Activated naive CD8-positive, alpha-beta T cell treated with anti-CD3 and anti-CD28 coated beads, Interleukin-2, amount 50 U/mL, for 24 hours (primary cell): ENCODE measurements around the gene CNDP2.

Experiments used
- ATAC-seq: fragments of 150-1000 bp; cut with Tn5 transposase; one replicate; pipeline ENCODE4 v1.10.0; 2021
- DNase-seq: peaks from one replicate; pipeline ENCODE4 v3.0.0; 2021
- H3K27ac Mint-ChIP-seq: one replicate; pipeline ENCODE4 v1.8.0; 2021; ENCODE audit warnings: mild to moderate bottlenecking, mixed read lengths
- H3K27me3 Mint-ChIP-seq: one replicate; pipeline ENCODE4 v1.8.0; 2021; ENCODE audit warnings: mixed read lengths
- H3K36me3 Mint-ChIP-seq: one replicate; pipeline ENCODE4 v1.8.0; 2021; ENCODE audit warnings: low read depth, mixed read lengths
- H3K4me1 Mint-ChIP-seq: one replicate; pipeline ENCODE4 v1.8.0; 2021; ENCODE audit warnings: mixed read lengths
- H3K4me3 Mint-ChIP-seq: one replicate; pipeline ENCODE4 v1.8.0; 2021; ENCODE audit warnings: mild to moderate bottlenecking, moderate library complexity, mixed read lengths
- H3K9me3 Mint-ChIP-seq: one replicate; pipeline ENCODE4 v1.8.0; 2021; ENCODE audit warnings: mixed read lengths

The CNDP2 gene

DNA sequence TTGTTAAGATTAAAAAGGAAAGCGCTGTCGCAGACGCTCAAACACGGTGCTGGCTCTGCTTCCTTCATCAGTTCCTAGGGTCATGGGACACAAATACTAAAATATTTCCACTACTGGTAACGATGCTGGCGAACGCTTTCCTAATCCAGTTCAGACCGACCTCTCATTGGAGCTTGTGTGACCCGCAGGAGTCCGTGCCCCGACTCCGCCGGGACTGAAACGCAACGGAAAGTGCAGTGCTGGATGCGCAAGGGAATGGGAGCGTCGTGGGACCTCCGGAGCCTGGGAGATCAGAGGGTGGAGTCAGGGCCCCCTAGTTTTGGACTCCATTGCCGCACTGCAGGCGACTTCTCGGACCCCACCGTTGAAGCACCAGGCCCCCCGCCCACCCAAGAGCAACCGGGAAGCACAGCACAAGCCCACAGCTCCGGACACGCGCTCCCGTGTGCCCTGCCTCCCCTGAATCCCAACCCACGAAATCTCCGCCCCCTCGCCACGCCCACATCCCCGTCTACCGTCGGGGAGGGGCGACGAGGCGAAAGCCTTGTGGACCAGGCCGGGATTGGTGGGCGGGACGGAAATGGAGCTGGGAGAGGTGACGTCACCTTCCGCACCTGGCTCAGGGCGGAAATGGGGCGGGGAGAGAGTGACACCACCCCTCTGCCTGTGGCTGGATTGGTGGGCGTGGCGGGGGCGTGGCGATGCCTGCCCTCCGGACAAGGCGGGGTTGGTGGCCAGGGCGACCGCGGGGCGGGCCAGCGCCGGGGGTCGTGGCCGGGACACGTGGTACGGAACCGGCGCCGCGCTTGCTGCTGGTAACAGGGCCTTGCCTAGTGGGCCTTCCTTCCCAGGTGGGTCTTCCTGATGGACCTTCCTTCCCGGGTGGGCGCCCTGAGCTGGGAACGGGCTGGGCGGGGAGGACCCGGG is at the start of gene CNDP2:
Gene CNDP2, plus strand, starts transcription at position 783 of the 927 bp plus-strand sequence. CDS start 3,611 bp downstream, outside the sequence.
- peak within 1 kb of the TSS; percentile 99 for H3K27ac Mint-ChIP-seq
- no peaks in the 10 kb centered on the region for H3K9me3 Mint-ChIP-seq
- H3K4me3 Mint-ChIP-seq = peak within 1 kb of the TSS; percentile 88
- H3K27me3 Mint-ChIP-seq = peaks cover 2% of the 10 kb centered on the region
- H3K4me1 Mint-ChIP-seq = peaks cover 46% of the 10 kb centered on the region
- DNase-seq (peak; percentile 100), ATAC-seq (peak; percentile 72)
- peaks cover 10% of the 10 kb centered on the region for H3K36me3 Mint-ChIP-seq

DNA sequence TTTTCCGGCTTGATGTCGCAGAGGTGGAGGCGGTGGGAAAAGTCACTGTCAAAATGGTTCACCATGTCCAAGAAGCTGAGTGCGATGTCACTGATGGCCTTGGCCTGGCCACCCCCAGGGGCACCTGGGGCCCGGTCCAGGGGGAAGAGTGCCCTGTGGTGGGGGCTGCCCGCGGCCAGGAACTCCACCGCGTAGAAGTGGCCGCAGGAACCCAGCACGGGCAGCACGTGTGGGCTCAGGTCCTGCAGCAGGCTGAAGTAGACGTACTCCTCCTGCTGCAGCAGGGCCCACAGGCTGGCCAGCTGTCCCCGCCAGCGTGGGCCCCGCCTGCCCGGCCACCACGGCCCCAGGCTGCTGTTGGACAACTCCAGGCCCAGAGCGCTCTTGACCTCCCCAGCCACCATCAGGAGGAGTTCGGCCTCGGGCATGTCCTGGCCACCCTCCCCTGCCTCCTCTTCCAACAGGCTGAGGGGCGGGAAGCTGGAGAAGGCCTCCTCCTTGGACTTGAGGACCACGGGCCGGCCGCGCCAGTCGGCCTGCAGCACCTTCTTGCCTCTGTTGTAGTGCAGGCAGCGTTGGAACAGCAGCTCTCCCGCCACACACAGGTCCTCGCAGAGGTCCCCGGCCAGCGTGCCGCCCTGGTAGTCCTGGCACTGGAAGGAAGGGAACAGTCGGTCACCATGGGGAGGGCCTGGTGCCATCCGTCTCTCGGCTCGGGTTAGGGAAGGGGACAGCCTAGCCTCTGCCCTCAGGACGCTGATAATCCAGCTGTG is 49.3 kb upstream of the CNDP2 start:
- Mint-ChIP-seq H3K36me3 (no peaks in the 10 kb centered on the region), H3K27me3 (peaks cover 2% of the 10 kb centered on the region), H3K9me3 (no peaks in the 10 kb centered on the region), H3K4me3 (no peak overlapping the region), H3K4me1 (no peaks in the 10 kb centered on the region), H3K27ac (no peak overlapping the region)
- ATAC-seq = no peak
- no peak for DNase-seq

DNA sequence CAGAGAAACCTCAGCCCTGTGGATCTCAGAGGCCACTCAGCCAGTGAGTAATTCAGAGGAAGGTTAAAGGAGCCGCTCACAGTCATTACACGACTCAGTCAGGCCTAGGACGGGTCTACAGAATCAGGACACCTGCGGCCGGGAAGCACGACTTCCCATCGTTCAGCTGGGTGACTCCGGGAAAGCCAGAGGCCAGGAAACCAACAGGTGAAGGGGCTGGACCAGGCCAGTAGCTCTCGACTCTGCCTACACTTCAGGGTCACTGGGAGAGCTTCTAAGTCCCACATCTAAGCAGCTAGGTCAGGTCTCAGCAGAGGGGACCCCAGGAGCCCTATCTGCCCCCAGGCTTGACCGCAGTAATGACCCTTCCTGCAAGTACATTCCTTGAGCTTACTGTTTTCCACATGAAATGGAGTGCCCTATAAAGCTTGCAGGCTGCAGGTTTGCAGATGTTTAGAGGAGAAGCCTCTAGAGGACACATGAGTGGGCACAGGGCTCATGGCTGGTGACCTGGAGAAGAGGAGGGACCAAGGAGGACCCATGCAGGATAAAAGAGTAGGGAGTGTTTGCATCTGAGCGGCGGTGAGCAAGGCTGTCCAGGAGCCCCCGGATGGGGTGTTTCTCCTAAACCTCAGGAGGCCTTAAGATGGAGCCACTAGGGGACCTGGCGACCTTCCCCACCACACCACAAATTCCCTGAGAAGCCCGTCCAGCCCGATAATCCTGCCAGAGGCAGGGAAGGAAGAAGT is 48.6 kb upstream of the CNDP2 start:
- Mint-ChIP-seq H3K4me1 (no peaks in the 10 kb centered on the region), H3K36me3 (no peaks in the 10 kb centered on the region), H3K27ac (no peak overlapping the region), H3K4me3 (no peak overlapping the region), H3K9me3 (no peaks in the 10 kb centered on the region), H3K27me3 (peaks cover 2% of the 10 kb centered on the region)
- no peak for DNase-seq
- no peak for ATAC-seq

DNA sequence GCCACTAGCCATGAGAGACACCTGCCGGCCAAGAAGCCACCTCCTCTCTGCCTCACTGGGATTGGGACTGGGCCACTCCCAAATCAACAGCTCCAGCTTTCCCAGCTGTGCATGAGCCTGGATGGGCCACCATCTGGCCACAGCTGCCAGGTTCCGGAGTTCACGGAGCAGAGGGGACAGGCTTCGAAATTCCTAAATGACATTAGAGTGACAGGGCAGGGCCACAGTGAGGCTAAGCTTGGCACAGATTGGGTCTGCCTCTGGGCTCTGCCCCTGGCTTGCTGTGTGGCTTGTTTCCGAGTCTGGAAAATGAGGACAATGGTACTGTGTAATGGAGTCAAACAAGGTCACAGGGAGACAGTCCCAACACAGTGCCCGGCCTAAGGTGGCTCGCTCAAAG is 45.5 kb upstream of the CNDP2 start:
- Mint-ChIP-seq H3K4me1 (no peaks in the 10 kb centered on the region), H3K36me3 (no peaks in the 10 kb centered on the region), H3K4me3 (no peak overlapping the region), H3K27me3 (peaks cover 23% of the 10 kb centered on the region), H3K9me3 (no peaks in the 10 kb centered on the region), H3K27ac (no peak overlapping the region)
- DNase-seq (no peak), ATAC-seq (no peak)

DNA sequence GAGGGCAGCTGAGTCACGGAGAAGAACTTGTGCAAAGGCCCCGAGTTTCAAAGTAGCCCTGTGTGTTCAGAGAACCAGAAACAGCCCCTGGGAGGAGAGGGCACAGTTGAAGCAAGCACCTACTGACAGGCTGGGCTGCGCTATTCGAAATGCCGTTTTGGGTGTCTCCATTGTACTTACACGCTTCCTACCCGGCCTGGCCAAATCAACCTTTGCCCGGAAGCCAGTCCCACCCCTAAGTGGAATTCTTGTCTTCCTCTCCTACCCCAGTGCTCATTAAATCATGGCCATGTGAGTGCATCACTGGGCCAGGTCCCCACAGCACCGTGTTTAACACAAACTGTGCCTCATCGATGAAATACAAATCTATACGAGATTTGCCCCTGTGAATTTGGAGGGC is 45.0 kb upstream of the CNDP2 start:
- H3K27ac Mint-ChIP-seq = no peak overlapping the region
- DNase-seq (no peak), ATAC-seq (no peak)
- H3K4me3 Mint-ChIP-seq = no peak overlapping the region
- no peaks in the 10 kb centered on the region for H3K4me1 Mint-ChIP-seq
- no peaks in the 10 kb centered on the region for H3K9me3 Mint-ChIP-seq
- H3K36me3 Mint-ChIP-seq = no peaks in the 10 kb centered on the region
- peaks cover 29% of the 10 kb centered on the region for H3K27me3 Mint-ChIP-seq

DNA sequence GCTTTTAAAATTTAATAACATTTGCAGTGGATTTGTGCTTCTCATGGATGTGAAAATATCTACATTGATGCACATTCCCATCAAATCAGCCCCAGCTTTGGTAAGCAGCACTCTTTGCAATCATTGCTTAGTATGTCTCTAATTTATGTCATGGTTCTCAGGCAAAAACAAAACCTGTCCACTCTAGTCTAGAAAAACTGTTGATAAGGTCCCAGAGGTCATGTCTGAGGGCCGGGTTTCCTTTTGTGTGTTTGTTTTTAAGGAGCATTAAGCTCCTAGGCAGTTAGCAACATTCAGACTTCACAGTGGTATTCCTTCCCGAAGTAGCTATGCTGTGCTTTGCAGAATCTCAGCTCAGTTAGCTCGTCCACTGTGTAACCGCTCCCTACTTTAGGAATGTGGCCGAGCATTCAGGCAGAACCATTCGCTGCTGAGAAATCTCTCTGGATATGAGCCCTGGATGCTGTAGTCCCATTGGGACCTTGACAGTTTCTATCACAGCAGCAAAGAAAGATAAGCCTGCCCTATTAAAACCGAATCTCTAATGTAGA is 43.1 kb upstream of the CNDP2 start:
- H3K27me3 Mint-ChIP-seq = peaks cover 36% of the 10 kb centered on the region

DNA sequence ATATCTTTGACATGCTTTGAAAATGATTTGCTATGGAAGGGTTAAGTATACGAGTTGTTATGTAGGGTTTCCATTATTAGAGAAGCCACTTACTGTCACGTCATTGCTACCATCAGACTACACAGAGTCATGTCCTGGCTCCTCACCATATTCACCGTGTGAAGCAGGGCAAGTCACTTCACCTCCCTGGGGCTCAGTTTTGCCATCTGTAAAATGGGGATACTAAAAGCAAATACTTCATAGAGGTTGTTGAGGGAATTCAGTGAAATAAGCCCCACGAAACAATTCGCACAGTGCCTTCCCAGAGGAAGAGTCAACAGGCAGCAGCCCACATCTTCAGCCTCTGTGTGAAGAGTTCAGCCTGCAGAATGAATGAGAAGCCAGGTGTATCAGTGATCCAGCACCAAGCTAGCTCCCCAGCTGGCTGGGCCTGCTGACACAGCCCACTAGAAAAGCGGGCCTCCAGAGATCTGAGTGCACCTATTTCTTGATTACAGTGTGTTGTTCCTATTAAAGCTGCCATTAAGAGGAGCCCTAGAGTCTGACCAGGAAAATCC is 42.4 kb upstream of the CNDP2 start:
- Mint-ChIP-seq H3K27me3 (peaks cover 41% of the 10 kb centered on the region), H3K4me1 (peaks cover 2% of the 10 kb centered on the region), H3K27ac (no peak overlapping the region), H3K36me3 (no peaks in the 10 kb centered on the region), H3K9me3 (no peaks in the 10 kb centered on the region), H3K4me3 (no peak overlapping the region)
- ATAC-seq = no peak
- DNase-seq = no peak

More for the DNA sequence above, 43.1 kb upstream of the CNDP2 start:
- Mint-ChIP-seq H3K4me1 (peaks cover 2% of the 10 kb centered on the region), H3K36me3 (no peaks in the 10 kb centered on the region), H3K4me3 (no peak overlapping the region), H3K27ac (no peak overlapping the region), H3K9me3 (no peaks in the 10 kb centered on the region)
- no peak for ATAC-seq
- DNase-seq = no peak

DNA sequence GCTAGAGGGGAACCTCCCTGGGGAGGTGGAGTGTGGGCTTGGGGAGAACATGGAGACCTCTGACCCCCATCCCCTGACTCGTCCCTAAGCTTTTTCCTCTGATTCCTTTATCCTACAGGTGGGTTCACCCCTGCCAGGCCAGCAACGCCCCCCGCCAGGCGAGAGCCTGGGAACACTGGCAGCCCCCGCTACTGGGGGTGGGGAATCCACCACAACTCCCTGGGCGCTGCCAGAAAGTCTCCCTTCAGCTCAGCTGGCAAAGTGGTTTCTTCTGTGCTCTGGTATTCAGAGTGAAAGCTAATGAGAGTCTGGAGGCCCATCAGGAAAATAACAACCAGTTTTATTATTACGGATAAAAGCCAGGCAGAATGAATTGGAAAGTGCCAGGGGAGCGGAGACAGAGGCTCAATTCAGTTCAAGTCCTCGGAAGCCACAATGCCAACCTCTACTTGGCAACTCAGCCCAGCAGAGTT is 41.8 kb upstream of the CNDP2 start:
- Mint-ChIP-seq H3K9me3 (no peaks in the 10 kb centered on the region), H3K4me1 (peaks cover 2% of the 10 kb centered on the region), H3K4me3 (no peak overlapping the region), H3K36me3 (no peaks in the 10 kb centered on the region), H3K27ac (no peak overlapping the region), H3K27me3 (peaks cover 41% of the 10 kb centered on the region)
- ATAC-seq (no peak), DNase-seq (no peak)

DNA sequence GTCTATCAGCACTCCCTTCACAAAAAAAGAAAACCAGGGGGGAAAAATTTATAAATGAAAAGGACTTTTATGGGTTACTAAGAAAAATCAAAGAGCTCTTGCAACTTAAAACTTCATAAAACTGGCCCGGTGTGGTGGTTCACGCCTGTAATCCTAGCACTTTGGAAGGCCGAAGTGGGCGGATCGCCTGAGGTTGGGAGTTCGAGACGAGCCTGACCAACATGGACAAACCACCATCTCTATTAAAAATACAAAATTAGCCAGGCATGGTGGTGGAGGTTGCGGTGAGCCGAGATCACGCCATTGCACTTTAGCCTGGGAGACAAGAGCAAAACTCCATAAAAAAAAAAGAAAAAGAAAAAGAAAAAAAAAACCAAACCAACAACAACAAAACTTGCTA is 40.8 kb upstream of the CNDP2 start:
- no peaks in the 10 kb centered on the region for H3K9me3 Mint-ChIP-seq
- H3K4me1 Mint-ChIP-seq = peaks cover 2% of the 10 kb centered on the region
- H3K4me3 Mint-ChIP-seq = no peak overlapping the region
- H3K27me3 Mint-ChIP-seq = peaks cover 41% of the 10 kb centered on the region
- H3K36me3 Mint-ChIP-seq = no peaks in the 10 kb centered on the region
- ATAC-seq (no peak), DNase-seq (no peak)
- no peak overlapping the region for H3K27ac Mint-ChIP-seq

DNA sequence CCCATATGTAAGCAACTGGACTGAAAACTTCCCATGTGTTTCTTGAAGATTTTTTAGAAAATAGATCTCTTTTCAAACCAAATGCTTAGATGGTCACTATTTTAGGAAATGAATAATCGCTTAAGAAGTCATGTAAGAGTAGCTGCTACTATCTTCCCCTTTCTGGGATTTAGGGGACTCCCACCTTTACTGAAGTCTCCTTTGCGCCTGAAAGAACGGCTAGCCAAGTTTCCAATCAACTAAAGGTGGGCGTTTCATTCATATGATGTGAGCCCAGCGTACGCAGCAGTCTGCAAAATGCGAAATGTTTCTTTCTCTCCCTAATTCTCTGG is 40.2 kb upstream of the CNDP2 start:
- H3K27ac Mint-ChIP-seq = no peak overlapping the region

DNA sequence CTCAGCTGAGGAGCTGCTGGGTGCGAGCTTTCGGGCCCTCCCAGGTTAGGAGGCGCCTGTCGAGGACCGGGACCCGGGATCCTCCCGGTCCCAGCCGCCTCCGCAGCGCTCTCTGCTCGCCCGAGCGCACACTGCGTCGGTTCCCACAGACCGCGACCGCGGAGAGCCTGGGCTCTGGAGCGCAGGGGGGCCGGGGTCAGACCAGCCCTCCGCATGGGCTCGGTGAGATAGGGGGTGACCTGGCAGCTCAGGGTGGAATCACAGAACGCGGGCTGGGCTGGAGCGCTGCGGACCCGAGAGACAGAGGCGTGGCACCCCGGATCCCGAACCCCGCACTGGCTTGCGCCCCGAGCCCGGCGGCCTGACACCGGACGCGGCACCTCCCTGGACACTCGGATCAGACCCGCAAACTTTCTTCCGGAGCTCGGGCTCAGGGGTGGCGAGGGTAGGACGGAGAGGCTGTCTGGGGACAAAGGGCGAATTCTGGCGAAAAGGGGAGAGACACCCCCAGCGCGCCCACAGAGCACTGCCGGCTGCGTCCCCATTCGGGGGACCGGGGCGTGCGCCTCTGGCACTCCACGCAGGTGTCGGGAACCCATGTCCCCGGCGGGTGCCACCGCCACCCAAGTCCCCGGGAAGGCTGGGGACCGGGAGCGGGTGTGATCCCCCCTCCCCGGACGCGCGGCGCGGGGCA is 39.7 kb upstream of the CNDP2 start:
- Mint-ChIP-seq H3K4me3 (peak overlapping the region; percentile 17), H3K9me3 (no peaks in the 10 kb centered on the region), H3K4me1 (peaks cover 2% of the 10 kb centered on the region), H3K27ac (no peak overlapping the region), H3K36me3 (no peaks in the 10 kb centered on the region), H3K27me3 (peaks cover 39% of the 10 kb centered on the region)
- ATAC-seq (peak; percentile 61), DNase-seq (no peak)

More for the DNA sequence above, 40.2 kb upstream of the CNDP2 start:
- ATAC-seq (no peak), DNase-seq (no peak)
- Mint-ChIP-seq H3K27me3 (peaks cover 39% of the 10 kb centered on the region), H3K4me1 (peaks cover 2% of the 10 kb centered on the region), H3K4me3 (peak overlapping the region; percentile 17), H3K9me3 (no peaks in the 10 kb centered on the region), H3K36me3 (no peaks in the 10 kb centered on the region)

DNA sequence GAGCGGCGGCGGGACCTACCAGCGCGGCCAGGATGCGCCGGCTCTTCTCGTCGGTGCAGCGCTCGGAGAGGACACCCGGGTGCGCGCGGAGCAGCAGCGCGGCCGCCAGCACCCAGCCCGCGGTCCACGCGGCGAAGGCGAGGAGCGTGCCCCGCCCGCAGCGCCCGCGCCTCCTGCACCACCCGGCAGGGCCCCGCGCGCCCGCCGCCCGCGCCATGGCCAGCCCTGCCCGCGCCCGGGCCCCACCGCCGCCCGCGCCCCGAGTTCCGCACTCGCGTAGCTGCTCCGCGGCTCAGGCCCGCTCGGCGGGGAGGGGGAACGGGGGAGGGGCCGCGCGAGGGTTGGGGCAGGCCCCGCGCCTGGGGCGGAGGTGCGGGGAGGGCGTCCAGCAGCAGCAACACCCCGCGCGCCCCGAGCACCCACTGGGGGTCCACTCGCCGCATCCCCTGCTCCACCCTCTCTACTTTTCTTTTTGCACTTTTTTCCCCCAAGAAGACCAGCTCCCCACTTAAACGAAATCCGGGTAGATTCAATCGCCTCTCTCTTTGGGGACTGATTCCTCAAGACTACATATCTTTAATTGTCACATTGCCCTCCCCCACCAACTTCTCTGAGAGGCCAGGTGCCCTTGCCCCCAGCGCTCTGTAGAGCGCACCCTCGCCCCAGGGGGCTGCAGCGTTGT is 39.0 kb upstream of the CNDP2 start, which contains the start of gene DIPK1C:
Gene DIPK1C, minus strand, starts transcription at position 266 of the 682 bp plus-strand sequence. Its CDS starts 49 bp downstream, at position 217.
- no peaks in the 10 kb centered on the region for H3K36me3 Mint-ChIP-seq
- peaks cover 2% of the 10 kb centered on the region for H3K4me1 Mint-ChIP-seq
- ATAC-seq = peak; percentile 30
- DNase-seq = no peak
- peaks cover 39% of the 10 kb centered on the region for H3K27me3 Mint-ChIP-seq
- no peak within 1 kb of the TSS for H3K27ac Mint-ChIP-seq
- no peaks in the 10 kb centered on the region for H3K9me3 Mint-ChIP-seq
- H3K4me3 Mint-ChIP-seq = peak within 1 kb of the TSS; percentile 72
